GM08714 (cell line): ENCODE results near the gene RASA2.

ENCODE experiments used
- H3K4me3 ChIP-seq: fragments of 200-500 bp; sonication (Bioruptor generic); 2 replicates; pipeline ENCODE4 v1.5.1; 2014; ENCODE audit warnings: mild to moderate bottlenecking, low read length, inconsistent platforms
- ZNF274 ChIP-seq: IDR thresholded peaks from 2 replicates; pipeline ENCODE4 v1.6.1; 2012; ENCODE audit warnings: mild to moderate bottlenecking, low read depth, low read length

The RASA2 gene

DNA sequence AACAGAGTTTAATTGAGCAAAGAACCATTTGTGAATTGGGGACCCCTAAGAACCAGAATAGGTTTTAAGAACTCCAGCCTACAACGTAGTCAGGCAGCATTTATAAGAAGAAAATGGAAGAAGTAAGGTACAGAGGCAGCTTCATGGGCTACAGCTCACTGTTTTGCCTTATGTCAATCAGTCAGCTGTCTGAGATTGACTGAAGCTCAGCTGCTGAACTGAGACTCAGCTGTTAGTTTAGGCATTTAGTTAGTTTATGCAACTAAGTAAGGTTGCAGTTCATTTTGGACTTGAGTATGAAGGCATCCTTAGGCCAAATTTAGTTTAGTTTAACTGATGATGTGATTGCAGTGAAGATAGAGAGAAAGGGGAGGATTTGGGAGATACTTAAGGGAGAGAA is 34.1 kb upstream of the RASA2 start:
- TF ChIP-seq ZNF274 = no peak
- H3K4me3 ChIP-seq = no peak overlapping the region

- TF ChIP-seq ZNF274 = no peak
- no peak overlapping the region for H3K4me3 ChIP-seq
Observed at GRCh38 chr3:141454054-141454453, 32.8 kb upstream of the RASA2 start.

DNA sequence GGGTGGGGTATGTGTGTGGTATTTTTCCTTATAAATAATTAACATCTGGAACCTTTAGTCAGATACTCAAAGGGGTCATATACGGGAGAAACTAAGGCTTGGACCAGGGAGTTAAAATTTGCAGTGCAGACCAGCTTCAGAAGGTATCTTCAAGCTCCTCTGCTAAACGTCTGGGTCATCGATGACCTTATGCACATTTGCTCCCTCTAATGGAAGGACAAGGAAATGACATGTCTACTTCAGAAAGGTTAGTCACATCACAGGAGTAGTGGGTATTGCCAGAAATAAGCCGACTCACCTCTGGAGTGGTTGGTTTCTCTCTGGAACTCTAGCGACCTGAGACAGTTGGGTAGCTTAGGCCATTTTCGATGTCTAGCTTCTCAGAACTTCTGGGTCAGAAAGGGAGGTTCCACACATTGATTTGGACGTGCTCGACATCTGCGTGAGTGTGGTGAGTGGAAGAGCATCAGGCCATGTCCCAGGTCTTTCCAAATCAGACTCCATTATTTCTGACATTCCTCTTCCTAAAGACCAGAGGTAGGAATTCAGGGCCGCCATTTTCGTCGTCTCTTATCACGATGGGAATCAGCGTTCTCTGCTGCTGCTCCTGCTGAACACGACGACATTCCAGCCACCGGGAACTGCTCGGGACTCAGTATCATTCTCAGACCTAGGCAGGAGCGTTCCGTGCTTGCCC is 31.8 kb upstream of the RASA2 start:
- no peak overlapping the region for H3K4me3 ChIP-seq
- no peak for TF ChIP-seq ZNF274

- TF ChIP-seq ZNF274 = no peak
- H3K4me3 ChIP-seq = no peak overlapping the region
Observed at GRCh38 chr3:141455603-141456300, 31.1 kb upstream of the RASA2 start.

DNA sequence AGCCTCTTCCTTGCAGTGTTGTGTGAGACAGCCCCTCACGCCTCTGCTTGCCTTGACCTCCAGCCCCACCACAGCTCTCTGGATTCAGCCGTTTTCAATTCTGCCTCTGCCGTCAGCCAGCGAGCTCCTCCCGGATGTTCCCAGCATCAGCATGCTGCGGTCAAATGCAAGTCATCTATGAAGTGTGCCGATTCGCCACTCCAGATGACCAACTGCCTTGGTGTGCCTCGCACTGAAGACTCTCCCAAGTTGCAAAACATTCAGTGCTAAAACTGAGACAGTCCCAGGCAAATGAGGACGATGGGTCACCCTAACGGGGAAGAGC is 30.6 kb upstream of the RASA2 start:
- no peak overlapping the region for H3K4me3 ChIP-seq
- TF ChIP-seq ZNF274 = no peak

DNA sequence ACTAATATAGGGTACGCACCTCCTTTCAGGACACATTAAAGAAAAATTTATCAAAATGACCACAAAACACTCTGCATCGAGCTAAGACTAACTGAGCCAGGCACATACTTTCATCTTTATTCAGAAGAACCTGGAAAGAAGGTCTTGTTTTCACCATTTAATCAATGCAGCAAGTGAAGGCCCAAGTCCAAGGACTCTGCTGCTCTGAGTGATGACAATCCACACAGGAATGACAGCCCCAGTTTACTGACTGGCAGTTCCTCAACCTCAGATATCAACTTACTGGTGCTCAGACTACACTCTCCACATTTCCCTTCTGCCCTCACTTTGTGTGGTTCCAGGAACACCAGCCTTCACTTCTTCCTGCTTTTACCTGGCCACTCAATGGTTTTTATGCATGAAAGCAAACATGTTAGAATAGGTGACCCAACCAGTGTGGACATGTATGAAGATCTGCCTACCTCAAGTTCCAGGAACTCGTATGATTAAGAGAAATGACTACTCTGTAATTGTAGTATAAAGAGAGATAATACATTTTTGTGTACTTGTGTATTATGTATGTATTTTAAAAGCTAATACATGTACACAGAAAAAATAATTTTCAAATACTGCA is 29.1 kb upstream of the RASA2 start:
- no peak overlapping the region for H3K4me3 ChIP-seq
- no peak for TF ChIP-seq ZNF274

DNA sequence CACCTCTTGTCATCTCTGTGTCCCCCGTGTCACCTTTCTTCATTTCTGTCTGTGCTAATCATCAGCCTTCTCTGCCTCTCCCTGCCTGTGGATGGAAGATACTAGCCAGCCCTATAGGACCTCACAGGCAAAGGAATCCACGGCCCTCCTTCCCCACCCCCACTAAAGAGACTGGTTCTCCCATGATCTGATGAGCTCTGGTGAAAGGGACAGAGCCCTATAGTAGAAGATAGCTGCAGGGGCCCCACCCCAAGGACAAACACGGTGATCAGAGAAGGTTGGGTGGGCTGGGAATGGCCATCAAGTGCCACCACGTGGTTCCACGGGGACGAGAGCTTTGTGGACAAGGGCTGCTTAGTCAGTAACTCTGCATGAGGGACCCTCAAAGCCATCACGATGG is 27.8 kb upstream of the RASA2 start:
- no peak overlapping the region for H3K4me3 ChIP-seq
- TF ChIP-seq ZNF274 = no peak

GRCh38 chr3:141460097-141460704 is 26.6 kb upstream of the RASA2 start:
- no peak overlapping the region for H3K4me3 ChIP-seq
- no peak for TF ChIP-seq ZNF274

GRCh38 chr3:141462176-141462859 is 24.5 kb upstream of the RASA2 start:
- no peak for TF ChIP-seq ZNF274
- H3K4me3 ChIP-seq = no peak overlapping the region

DNA sequence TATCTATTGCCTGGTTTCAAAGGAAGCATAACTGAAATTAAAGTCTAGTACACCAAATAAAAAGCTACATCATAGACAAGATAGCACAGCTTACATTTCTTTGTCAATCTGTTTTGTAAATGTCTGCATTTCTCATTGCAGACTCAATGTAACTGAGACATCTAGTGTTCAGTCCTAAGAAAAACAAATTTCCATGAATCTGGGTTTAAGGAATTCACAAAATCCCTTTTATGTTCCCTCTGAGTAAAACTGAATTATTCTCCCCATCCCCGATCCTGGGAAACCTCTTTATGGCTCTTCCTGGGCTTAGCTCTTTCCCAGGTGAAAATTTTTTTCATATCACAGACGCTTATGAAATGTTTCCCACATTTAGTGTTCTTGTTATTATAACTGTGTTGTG is 21.6 kb upstream of the RASA2 start:
- no peak overlapping the region for H3K4me3 ChIP-seq
- no peak for TF ChIP-seq ZNF274

DNA sequence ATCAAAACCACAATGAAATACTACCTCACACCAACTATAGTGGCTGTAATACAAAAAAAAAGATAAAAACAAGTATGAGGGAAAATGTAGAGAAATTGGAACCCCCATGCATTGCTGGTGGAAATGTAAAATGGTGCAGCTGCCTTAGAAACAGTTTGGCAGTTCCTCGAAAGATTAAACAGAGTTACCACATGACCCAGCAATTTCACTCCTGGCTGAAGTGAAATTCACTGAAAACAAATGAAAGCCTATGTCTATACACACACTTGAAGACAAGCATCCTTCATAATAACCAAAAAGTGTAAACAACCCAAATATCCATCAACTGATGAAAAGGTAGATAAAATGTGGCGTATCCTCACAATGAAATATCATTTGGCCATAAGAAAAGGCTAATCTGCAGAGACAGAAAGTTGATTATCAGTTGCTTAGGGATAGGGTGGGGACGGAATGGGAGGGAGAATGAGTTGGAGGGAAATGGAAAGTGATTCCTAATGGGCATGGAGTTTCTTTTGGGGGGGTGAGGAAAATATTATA is 20.1 kb upstream of the RASA2 start:
- H3K4me3 ChIP-seq = no peak overlapping the region
- TF ChIP-seq ZNF274 = no peak

DNA sequence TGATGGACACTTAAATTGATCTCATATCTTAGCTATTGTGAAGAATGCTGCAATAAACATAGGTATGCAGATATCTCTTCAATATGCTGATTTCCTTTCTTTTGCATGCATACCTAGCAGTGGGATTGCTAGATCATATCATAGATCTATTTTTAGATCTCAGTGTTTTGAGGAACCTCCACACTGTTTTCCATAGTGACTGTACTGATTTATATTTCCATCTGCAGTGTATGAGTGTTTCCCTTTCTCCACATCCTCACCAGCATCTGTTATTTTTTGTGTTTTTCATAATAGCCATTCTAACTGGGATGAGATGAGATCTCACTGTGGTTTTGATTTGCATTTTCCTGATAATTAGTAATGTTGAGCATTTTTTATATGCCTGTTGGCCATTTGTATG is 17.1 kb upstream of the RASA2 start:
- no peak overlapping the region for H3K4me3 ChIP-seq
- no peak for TF ChIP-seq ZNF274

- no peak overlapping the region for H3K4me3 ChIP-seq
- no peak for TF ChIP-seq ZNF274
Observed at GRCh38 chr3:141471160-141471559, 15.7 kb upstream of the RASA2 start.

GRCh38 chr3:141476033-141476432 is 10.8 kb upstream of the RASA2 start:
- H3K4me3 ChIP-seq = no peak overlapping the region
- no peak for TF ChIP-seq ZNF274

GRCh38 chr3:141477224-141477623 is 9.6 kb upstream of the RASA2 start:
- H3K4me3 ChIP-seq = no peak overlapping the region
- TF ChIP-seq ZNF274 = no peak
